HL-60/S4 treated with retinoic acid at 250 ng/mL for 4 days and 3 days (cell line): ENCODE results near the gene TGFB3.

ENCODE experiments used
- in situ Hi-C: fragments of 300-500 bp; cut with MboI; formaldehyde crosslinking; loops from 2 replicates; pipeline ENCODE4 v1.7.0; 2022; ENCODE audit warnings: low sequenced_read_pairs

TGFB3 gene

DNA sequence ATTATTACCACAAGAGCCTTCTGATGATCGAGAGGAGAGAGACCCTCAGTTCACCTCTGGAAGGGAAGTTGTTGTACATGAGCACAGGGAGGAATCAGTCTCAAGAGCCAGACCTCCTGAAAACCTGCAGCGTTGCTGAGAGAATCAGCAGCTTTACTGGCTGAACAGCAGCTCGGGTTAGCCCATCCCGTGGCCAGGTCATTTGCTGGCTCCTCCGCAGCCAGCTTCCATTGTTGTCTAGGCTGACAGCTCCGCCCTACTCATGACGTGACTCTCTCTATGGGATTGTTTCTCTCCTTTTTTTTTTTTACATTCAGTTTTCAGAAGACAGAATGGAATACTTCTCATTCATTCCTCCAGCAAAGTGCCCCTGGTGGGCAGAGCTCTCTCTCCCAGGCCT, 69.9 kb downstream of the TGFB3 start:
- in situ Hi-C loops = no loop called here

DNA sequence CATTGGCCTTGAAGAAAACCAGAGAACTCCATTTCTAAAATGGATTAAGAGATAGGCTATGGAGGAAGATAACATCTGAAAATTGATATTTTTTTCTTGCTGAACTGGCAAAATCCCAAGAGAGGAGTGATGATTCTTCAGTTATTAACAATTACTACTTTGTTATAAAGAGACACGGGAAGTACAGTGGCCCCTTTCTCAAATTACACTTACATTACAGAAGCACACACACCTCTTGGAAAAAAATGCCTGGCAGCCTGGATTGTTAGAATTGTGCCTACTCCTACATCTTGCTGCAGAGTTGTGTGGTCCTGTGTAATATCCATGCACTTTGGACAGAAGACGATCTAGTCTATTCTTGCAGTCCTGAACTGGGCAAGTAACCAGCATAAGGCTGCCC, 71.7 kb downstream of the TGFB3 start:
- in situ Hi-C loops = no loop called here

DNA sequence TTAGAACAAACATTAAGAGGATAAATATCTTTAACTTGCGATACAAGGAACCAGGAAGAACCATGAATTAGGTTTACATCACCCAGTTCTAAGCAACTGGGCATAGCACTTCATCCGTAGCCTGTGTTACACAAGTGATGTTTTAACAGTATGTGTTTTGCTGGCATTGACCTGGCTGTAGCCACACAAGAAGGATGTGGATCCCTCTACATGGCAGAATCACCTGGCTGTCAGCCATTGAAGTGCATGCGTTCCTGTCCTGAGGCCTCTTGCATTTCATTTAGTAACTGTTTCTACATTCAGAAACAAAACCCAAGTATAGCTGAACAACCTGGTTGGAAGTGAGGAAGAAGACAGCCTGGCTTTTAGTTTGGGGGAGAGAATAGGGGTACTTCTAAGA, 72.2 kb downstream of the TGFB3 start:
- in situ Hi-C loops = no loop called here
